ENCODE measurements around the gene FZR1.

- no peak for TF ChIP-seq CTCF (IDR thresholded peaks at IDR 0.05)
- no peak for TF ChIP-seq POLR2A (IDR thresholded peaks at IDR 0.05)
- TF ChIP-seq POLR2AphosphoS5 (IDR thresholded peaks at IDR 0.05), result no peak
- no peak for TF ChIP-seq EP300 (IDR thresholded peaks at IDR 0.05)
Measured at GRCh38 chr19:3544058-3544376, 37.9 kb downstream of the FZR1 start.
